GM19397 (cell line): ENCODE measurements around the gene OR4K17.
"Not testable (repeated sequence)": the region's sequence is repeated elsewhere in the genome, so short reads cannot be mapped to it uniquely, and the experiment has no call there.

ENCODE experiments used
- ATAC-seq: cut with Tn5 transposase; IDR thresholded peaks from one replicate; pipeline ENCODE4 v1.9.1; 2021; ENCODE audit warnings: mild to moderate bottlenecking, moderate library complexity; ENCODE audit not compliant: unreplicated experiment

The OR4K17 gene

GRCh38 chr14:20110438-20110837, at the start of gene OR4K17:
Gene OR4K17, plus strand, starts transcription at chr14:20110739. Its CDS starts 6,761 bp downstream, at chr14:20117500.
- ATAC-seq, result no peak

- no peak for ATAC-seq
Observed at GRCh38 chr14:20092050-20092449, 18.5 kb upstream of the OR4K17 start.

- no peak for ATAC-seq
Observed at GRCh38 chr14:20093442-20093841, 17.1 kb upstream of the OR4K17 start.

- not testable (repeated sequence) for ATAC-seq
Observed at GRCh38 chr14:20098926-20099770, 11.4 kb upstream of the OR4K17 start.

GRCh38 chr14:20112321-20112720, 1.8 kb downstream of the OR4K17 start:
- no peak for ATAC-seq

DNA sequence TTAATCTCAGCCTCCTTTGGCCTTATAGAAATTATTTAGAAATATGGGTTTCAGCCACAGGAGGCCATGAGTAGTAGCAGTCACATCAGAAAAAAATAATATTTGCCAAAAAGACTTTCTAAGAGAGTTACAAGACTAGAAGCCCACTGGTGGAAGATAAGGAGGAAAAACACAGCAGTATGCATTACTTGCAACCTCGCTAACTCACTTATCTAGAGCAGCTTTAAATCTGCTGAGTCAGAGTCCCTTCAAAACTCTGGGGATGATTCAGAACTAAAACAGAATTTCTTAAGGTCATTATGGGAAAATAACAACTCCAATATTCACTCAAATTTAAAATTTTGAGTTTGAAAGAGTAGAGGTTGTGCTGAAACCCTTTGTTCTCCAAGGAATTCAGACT, 6.2 kb downstream of the OR4K17 start:
- no peak for ATAC-seq

DNA sequence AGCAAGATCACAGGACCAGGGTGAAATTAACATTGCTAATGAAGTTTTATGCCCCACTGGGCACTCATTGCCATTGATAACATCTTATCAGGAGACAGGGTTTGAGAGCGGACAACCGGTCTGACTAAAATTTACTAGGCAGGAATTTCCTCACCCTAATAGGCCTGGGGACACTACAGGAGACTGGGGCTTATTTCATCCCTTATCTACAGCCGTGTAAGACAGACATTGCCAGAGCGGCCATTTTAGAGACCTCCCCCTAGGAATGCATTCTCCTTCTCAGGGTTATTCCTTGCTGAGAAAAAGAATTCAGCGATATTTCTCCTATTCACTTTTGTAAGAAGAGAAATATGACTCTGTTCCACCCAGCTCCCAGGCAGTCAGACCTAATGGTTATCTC, 8.3 kb downstream of the OR4K17 start:
- no peak for ATAC-seq

GRCh38 chr14:20138520-20138919, 28.0 kb downstream of the OR4K17 start, which contains the start of gene OR4N5:
Gene OR4N5, plus strand, starts transcription at chr14:20138820. Its CDS starts 4,916 bp downstream, at chr14:20143736.
- ATAC-seq, result no peak

GRCh38 chr14:20143911-20144310, 33.4 kb downstream of the OR4K17 start:
- ATAC-seq, result no peak

- no peak for ATAC-seq
Observed at GRCh38 chr14:20144820-20145219, 34.3 kb downstream of the OR4K17 start.

GRCh38 chr14:20164462-20164861, 53.9 kb downstream of the OR4K17 start:
- no peak for ATAC-seq

DNA sequence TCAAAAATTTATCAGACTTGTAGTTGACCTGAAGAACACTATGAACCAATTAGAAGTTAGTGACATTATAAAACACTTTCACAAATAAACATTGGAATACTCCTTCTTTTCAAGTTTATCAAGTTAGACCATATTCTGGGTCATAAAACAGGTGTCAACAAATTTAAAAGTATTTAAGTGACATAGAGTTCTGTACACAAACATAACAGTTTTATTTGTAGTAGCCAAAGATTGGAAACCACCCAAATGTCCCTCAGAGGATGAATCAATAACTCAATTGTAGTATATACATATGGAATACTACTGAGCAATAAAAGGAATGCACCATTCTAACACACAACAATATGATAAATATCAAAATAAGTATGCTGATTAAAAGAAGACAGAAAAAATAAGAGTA, 56.6 kb downstream of the OR4K17 start:
- no peak for ATAC-seq

GRCh38 chr14:20169852-20170251, 59.3 kb downstream of the OR4K17 start:
- not testable (repeated sequence) for ATAC-seq
